GM18907 (cell line): ENCODE measurements around the gene KIDINS220.

Experiments
- ATAC-seq: cut with Tn5 transposase; IDR thresholded peaks from one replicate; pipeline ENCODE4 v1.9.1; 2021; ENCODE audit warnings: mild to moderate bottlenecking, moderate library complexity; ENCODE audit not compliant: unreplicated experiment

Gene KIDINS220

DNA sequence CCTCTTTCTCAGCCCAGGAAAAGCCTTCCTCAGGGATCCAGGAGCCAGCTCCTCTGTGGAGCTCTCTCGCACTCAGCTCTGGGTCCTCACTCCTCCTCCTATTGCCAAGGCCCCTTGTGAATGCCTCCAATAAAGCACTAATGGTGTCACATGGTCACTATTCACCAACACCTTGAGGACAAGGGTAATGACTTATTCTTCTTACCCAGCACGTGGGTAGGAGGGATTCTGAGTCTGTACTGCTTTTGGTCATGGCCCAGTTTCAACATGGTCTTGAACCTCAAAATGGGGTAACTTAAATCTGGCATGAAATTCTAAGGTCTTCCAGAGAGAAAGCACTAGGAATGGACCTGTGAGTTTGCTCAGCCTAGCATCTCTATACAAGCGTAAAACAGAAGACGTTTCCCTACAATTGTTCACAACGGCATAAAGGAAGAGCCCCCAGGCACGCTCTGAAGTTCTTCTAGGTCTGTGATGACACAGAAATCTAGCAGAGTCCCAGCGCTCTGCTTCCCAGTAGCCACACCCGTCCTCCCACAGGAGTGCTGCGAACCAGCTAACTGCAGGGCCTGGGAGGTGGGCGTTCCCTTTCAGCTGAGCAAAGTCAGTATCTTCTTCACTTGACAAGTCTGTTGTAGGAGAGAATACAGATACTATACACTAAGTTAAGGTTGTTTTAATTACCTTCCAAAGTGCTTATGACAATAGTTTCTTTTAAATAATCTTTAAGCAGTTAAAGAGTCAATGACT, 14.6 kb upstream of the KIDINS220 start:
- no peak for ATAC-seq

DNA sequence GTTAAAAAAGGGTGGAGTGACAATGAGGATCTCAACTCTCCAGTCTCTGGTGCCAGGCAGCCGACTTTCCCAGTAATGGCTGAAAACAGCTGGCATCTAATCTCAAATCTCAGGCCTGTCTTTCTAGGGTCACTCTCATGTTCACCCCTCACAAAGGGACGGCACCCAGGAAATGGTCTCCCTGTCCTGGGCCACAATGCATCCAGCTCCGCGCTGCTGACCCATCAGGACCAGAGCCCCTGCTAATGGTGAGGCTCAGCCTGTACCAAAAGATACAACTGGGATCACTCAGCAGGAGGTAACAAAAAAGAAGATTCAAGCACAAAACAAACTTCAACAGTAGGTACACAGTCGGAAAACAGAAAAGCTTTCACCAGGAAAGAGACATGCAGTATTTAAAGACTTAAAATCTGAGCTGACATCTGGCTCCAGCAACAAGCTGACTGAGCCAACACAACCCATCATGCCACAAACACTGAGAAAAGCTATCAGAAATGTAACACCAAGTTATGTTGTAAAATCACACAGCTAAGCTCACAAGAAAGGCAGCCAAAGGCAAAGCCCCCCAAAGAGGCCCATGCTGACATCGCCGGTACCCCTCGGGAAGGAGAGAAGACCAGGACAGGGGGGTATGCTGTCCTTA, 13.6 kb upstream of the KIDINS220 start:
- ATAC-seq = no peak

GRCh38 chr2:8849327-8849726, 11.9 kb upstream of the KIDINS220 start:
- no peak for ATAC-seq

DNA sequence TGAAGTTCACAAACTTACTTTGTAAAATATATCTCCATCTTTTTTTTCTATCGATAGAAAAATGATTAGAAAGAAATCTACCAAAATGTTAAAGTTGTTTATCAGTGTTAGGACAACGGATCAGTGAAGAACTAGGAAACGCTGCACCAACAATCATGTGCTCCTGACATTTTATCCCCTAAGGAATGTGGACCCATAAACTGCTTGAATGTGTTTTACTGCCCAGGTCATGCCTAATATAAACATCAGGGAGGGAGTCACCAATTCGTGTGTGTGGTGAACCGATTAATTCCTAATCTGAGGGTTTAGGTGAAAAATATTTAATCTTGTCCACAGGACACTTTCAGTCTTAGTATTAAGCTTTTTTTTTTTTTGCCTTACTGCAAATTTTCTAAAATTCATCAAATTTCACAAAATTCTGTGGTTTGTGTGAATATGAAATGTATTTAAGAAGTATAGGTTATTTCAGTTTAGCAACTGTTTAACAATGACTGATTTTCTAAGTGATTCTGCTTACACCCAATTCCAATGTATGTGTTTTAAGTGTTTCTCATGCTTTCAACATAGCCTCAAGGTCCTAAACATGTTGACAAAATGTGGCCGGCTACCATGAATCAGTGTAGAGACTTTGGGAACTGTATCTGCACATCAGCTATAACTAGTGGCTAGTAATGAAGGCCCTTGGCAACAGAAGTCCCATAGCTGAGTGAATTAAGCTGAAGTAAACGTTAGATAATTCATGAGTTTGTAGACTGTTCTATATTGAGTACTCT, 11.1 kb upstream of the KIDINS220 start:
- ATAC-seq = no peak

DNA sequence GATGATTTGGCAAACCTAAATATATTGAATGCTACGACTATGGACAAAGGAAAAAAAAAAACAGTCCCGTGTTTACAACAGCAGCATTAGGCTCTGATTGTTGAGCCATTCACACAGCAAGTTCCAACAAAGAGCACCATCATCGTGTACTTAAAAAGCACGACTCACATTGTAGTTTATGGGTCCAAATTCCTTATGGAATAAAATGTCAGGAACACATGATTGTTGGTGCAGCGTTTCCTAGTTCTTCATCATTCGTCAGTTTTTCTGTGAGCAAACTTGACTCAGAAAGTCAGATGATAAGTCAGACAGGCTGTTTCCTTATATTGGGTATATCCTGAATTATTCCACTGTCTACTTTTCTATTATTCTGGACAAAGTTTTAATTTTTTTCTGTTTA, 10.0 kb upstream of the KIDINS220 start:
- no peak for ATAC-seq

GRCh38 chr2:8841932-8842331, 4.5 kb upstream of the KIDINS220 start:
- no peak for ATAC-seq

GRCh38 chr2:8840475-8841091, 3.2 kb upstream of the KIDINS220 start:
- ATAC-seq = no peak

DNA sequence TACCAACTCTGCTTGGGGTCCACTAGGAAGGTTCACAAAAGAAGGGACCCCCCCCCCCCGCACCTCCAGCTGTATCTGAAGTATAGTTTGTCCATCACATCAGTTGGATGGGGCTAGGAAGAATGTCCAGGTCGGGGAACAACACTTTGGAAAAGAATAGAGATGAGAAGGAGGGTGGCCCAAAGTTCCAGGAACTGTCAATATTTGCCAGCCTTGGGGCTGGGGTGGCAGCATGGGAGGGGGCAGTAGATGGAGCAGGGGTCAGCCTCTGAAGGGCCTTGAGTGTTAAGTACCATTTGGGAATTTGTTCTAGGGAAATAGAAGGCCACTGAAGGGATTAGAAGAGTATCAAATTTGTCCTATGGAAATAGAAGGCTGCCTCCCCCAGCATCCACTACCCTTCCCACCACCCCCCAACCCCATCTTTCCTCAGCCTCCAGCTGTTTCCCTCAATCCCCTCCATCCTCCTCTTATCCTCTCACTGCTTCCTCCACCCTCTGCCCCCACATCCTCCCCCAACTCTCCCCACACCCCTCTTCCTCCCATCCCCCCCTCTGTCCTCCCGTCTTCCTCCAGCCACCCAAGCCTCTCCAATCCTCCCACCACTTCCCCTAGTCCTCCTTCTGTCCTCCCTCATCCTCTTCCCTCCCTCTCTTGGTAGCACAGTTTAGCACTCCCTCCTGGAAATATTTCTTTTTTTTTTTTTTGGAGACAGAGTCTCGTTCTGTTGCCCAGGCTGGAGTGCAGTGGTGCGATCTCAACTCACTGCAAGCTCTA, 2.0 kb upstream of the KIDINS220 start:
- no peak for ATAC-seq

GRCh38 chr2:8837795-8838140, 355 bp upstream of the KIDINS220 start:
- peak; percentile 15 for ATAC-seq

DNA sequence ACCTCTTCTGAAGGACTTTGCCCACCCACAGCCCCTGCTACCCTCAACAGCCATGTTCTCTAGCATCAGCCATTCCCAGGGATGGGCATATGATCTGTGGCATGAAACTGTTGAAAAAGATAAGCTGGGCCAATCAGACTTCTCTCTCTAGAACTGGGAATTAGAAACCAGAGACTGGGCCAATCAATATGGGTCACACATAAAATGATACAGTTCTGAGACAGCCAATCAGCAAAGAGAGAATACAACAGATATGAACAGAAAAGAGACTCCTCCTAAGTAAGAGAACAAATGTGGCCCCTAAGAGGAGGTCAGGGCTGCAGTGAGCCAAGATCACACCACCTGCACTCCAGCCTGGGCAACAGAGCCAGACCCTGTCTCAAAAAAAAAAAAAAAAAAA, 2.1 kb downstream of the KIDINS220 start:
- ATAC-seq = no peak

- no peak for ATAC-seq
Measured at GRCh38 chr2:8833853-8834252, 3.6 kb downstream of the KIDINS220 start.

DNA sequence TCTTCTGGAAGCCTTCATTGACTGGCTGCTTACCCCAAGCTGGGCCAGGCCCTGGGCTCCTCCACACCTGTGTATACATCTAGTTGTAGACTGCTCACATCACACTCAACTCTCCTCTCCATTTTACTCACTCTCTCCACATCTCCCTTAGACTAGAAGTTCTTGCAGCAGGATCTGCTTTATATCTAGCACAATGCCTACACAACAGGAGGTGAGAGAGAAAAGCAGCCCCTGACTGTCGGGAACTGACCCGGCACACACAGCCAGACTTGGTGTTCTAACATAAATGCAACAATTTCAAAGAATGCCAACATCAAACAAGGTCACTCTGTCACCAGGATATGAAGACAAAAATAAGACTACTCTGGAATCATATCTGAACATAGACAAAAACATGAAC, 5.9 kb downstream of the KIDINS220 start:
- ATAC-seq = no peak

DNA sequence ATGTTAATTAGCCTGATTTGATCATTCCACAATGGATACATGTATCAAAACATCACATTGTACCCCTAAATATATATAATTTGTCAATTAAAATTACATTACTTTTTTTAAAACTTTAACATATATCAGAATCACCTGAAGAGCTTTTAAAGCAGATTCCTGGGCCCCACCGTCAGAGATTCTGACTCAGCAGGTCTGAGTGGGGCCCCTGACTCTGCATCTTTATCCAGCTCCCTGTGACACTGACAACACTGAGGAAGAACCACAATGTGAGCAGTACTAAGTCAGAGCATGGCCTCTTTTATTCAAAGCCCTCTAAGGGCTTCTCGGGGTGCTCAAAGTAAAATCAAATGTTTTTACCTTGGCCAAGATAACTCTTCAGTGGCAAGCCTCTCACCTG, 9.7 kb downstream of the KIDINS220 start:
- no peak for ATAC-seq

DNA sequence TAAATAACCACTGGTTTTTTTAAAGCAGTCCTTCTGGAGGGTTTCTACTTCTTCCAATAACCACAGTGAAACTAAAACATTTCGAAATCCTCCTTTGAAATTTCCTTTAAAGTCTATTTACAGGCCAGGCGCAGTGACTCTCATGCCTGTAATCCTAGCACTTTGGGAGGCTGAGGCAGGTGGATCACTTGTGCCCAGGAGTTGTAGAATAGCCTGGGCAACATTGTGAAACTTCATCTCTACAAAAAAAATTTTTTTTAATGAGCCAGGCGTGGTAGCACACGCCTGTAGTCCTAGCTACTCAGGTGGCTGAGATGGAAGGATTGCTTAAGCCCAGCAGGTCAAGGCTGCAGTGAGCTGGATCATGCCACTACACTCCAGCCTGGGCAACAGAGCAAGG, 15.2 kb downstream of the KIDINS220 start:
- ATAC-seq = no peak

DNA sequence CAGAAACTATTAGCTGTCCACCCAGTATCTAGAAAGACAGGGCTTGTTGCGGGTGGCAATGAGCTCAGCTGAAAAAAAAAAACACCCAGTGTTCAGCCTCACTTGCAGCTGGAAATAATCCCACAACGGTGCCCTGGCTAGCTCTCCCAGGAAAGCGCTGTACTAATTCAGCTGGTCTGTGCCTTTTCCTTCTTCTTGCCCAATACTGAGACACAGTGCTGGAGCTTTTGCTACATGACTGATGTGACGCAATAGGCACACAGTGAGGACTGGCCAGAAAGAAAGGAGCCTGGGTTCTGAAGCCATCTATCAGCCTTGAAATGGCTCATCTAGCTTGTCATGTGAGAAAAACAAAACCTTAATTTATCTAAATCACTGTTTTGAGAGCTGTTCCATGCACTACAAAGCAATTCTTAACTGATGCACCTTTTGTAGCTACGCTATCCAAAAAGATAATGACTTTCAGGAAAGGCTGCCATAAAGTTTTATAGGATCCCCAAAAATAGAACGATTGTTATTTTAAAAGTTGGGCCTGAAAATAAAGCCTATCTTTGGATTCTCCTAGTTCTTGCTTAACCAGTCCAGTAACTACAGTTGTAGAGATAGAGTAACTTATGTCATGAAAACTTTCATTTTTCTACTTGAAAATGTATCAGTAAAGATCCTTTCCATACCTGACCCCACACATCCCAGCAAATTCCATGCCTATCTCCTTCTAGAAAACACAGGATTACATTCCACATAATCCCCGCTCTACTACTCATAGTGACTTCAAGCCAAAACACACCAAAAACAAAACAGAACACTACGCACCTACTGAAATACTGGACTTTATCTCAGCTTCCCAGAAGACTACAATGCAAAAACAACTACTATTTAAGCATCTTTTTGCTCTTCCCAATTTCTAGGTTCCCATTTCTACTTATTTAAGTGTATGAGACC, 15.9 kb downstream of the KIDINS220 start:
- no peak for ATAC-seq

GRCh38 chr2:8819948-8820347, 17.5 kb downstream of the KIDINS220 start:
- ATAC-seq = no peak

GRCh38 chr2:8819194-8819593, 18.2 kb downstream of the KIDINS220 start:
- ATAC-seq = no peak

GRCh38 chr2:8817221-8817620, 20.2 kb downstream of the KIDINS220 start:
- no peak for ATAC-seq

- no peak for ATAC-seq
Measured at GRCh38 chr2:8806885-8807704, 30.3 kb downstream of the KIDINS220 start.
